A549 (cell line): ENCODE data around the gene TMEM135. TPM values are rescaled to one million over a fixed set of nuclear protein-coding genes. Genes with fewer than 3 reads are reported as not detected.
"Not testable (repeated sequence)": the region's sequence is repeated elsewhere in the genome, so short reads cannot be mapped to it uniquely, and the experiment has no call there.

Experiments
- ATAC-seq, 2 experiments: fragments of 200-7000 bp in 1 of 2; fragments of >200 bp in 1 of 2; cut with Nextera tagmentation in 1 of 2; cut with Tn5 transposase in 1 of 2; 3 replicates each; pipeline versions ENCODE4 v1.8.0 to v1.9.1; 2018 to 2020; ENCODE audit warnings: mild to moderate bottlenecking in 1 of 2, moderate library complexity in 1 of 2
- CTCF ChIA-PET: fragments of 300-600 bp; sonication (Branson Sonifier 250); formaldehyde crosslinking; extraction: SDS; loops from one replicate; lab custom pipeline; 2021; ENCODE audit warnings: antibody characterized with exemption, inconsistent platforms; lab: Yijun Ruan, JAX
- POLR2A ChIA-PET: fragments of 350-600 bp; formaldehyde crosslinking; extraction: SDS; loops from one replicate; lab custom pipeline; 2021; ENCODE audit warnings: antibody characterized with exemption, inconsistent platforms; lab: Yijun Ruan, JAX
- DNase-seq, 2 experiments: peaks; one replicate each; pipeline versions ENCODE4 v3.0.0 to v3.0.0-alpha.2; 2011 to 2016; ENCODE audit warnings: low read depth in 1 of 2, low spot score in 1 of 2
- FAIRE-seq: peaks from 2 replicates; lab custom pipeline; 2011; peaks lifted over from hg19 to GRCh38; lab: Jason Lieb, UNC
- H3K27ac ChIP-seq, 2 experiments: fragments of >200 bp; sonication (Bioruptor Twin); formaldehyde crosslinking; 3 replicates each; pipeline ENCODE4 v1.5.1; 2016 to 2017
- H3K4me1 ChIP-seq: fragments of >200 bp; sonication (Bioruptor Twin); formaldehyde crosslinking; 3 replicates; pipeline ENCODE4 v1.6.1; 2016
- H3K4me2 ChIP-seq: fragments of >200 bp; sonication (Bioruptor Twin); formaldehyde crosslinking; 3 replicates; pipeline ENCODE4 v1.6.1; 2016
- H3K4me3 ChIP-seq: fragments of >200 bp; sonication (Bioruptor Twin); formaldehyde crosslinking; 3 replicates; pipeline ENCODE4 v1.5.1; 2016
- H3K9me3 ChIP-seq: fragments of >200 bp; sonication (Bioruptor Twin); formaldehyde crosslinking; 3 replicates; pipeline ENCODE4 v1.6.1; 2016
- CBX8 ChIP-seq: fragments of 200-600 bp; sonication (generic); IDR thresholded peaks from 2 replicates; pipeline ENCODE4 v1.6.1; 2016
- CEBPB ChIP-seq, 2 experiments: fragments of >200 bp in 1 of 2; sonication (Bioruptor Twin) in 1 of 2; formaldehyde crosslinking in 1 of 2; IDR thresholded peaks; 2 replicates each; pipeline ENCODE4 v1.6.1; 2012 to 2016
- CHD4 ChIP-seq: fragments of 200-600 bp; sonication (generic); IDR thresholded peaks from 2 replicates; pipeline ENCODE4 v1.6.1; 2016; ENCODE audit warnings: antibody characterized with exemption, mild to moderate bottlenecking, borderline replicate concordance
- EHF ChIP-seq: fragments of 250-450 bp; sonication (Bioruptor Pico); IDR thresholded peaks from 2 replicates; pipeline ENCODE4 v1.5.0; 2020; ENCODE audit warnings: mild to moderate bottlenecking
- EHMT2 ChIP-seq: fragments of 200-600 bp; sonication (generic); IDR thresholded peaks from 2 replicates; pipeline ENCODE4 v1.6.1; 2016; ENCODE audit warnings: antibody characterized with exemption, low read depth, mild to moderate bottlenecking, moderate library complexity
- ELK1 ChIP-seq: fragments of 150-350 bp; IDR thresholded peaks from 2 replicates; pipeline ENCODE4 v1.6.1; 2014; ENCODE audit warnings: low read depth, mild to moderate bottlenecking, low read length
- EP300 ChIP-seq, 2 experiments: fragments of >200 bp; sonication (Bioruptor Twin); formaldehyde crosslinking; IDR thresholded peaks; 2 replicates in 1 of 2; 3 replicates in 1 of 2; pipeline ENCODE4 v1.6.1; 2016 to 2017
- ESRRA ChIP-seq: fragments of 150-350 bp; IDR thresholded peaks from 2 replicates; pipeline ENCODE4 v1.6.1; 2014; ENCODE audit warnings: mild to moderate bottlenecking, low read length, borderline replicate concordance
- GATA3 ChIP-seq: IDR thresholded peaks from 2 replicates; pipeline ENCODE4 v1.6.1; 2012; ENCODE audit warnings: borderline replicate concordance
- MAX ChIP-seq: IDR thresholded peaks from 2 replicates; pipeline ENCODE4 v1.6.1; 2012
- PHF8 ChIP-seq: fragments of 200-600 bp; sonication (generic); IDR thresholded peaks from 2 replicates; pipeline ENCODE4 v1.6.1; 2016; ENCODE audit warnings: low read depth, mild to moderate bottlenecking, antibody characterized with exemption, moderate library complexity, borderline replicate concordance
- RCOR1 ChIP-seq: fragments of 150-350 bp; IDR thresholded peaks from 2 replicates; pipeline ENCODE4 v1.6.1; 2014; ENCODE audit warnings: antibody characterized with exemption, low read length, low read depth
- REST ChIP-seq: fragments of 200-600 bp; sonication (generic); IDR thresholded peaks from 2 replicates; pipeline ENCODE4 v1.6.1; 2016; ENCODE audit warnings: antibody characterized with exemption, mild to moderate bottlenecking, moderate library complexity
- RNF2 ChIP-seq: fragments of 200-600 bp; sonication (generic); IDR thresholded peaks from 2 replicates; pipeline ENCODE4 v1.6.1; 2016; ENCODE audit warnings: low read depth, mild to moderate bottlenecking, antibody characterized with exemption, moderate library complexity, borderline replicate concordance
- SREBF2 ChIP-seq: fragments of 450-650 bp; IDR thresholded peaks from 2 replicates; pipeline ENCODE4 v1.6.1; 2014; ENCODE audit warnings: mild to moderate bottlenecking, moderate library complexity
- WGBS: methylation state at CpG from one replicate; pipeline ENCODE4 v1.1.6; 2017; ENCODE audit errors: missing lambda C conversion rate; 5-methylcytosine and 5-hydroxymethylcytosine counted together
- polyA plus RNA-seq, 4 experiments: library from polyadenylated mRNA; depleted of rRNA in 3 of 4; stranded (reverse); fragments of >200 nt; fragmentation: RNase III in 1 of 4; extraction: RNeasy Plus Mini Kit Qiagen cat#74134 plus additional on column Dnase treatment in 1 of 4; gene quantifications; 2 replicates in 3 of 4; 3 replicates in 1 of 4; pipeline ENCODE4 v1.2.3, GENCODE V29; 2011 to 2017

TMEM135 gene
- polyA plus RNA-seq, 2 of the 4 experiments (the other 2 are of a cell fraction), result 18.4 to 18.5 TPM

GRCh38 chr11:86999388-86999787 lies 38.3 kb upstream of the TMEM135 start:
- TF ChIP-seq SREBF2 (no peak), CEBPB (IDR thresholded peaks at IDR 0.05) (no peak), RNF2 (no peak), EHF (CRISPR knock-in tag) (no peak), PHF8 (no peak), EP300 (IDR thresholded peaks at IDR 0.05) (no peak), REST (no peak), RCOR1 (no peak), ESRRA (no peak), MAX (no peak), CHD4 (no peak), ELK1 (no peak)
- Histone ChIP-seq H3K4me2 (no peak overlapping the region), H3K9me3 (no peaks in the 10 kb centered on the region), H3K4me3 (no peak overlapping the region), H3K27ac (no peak overlapping the region), H3K4me1 (peaks cover 6% of the 10 kb centered on the region; the same call in 1 of the 3 replicates)
- FAIRE-seq (no peak), ATAC-seq (peak in 1 of 2 experiments; percentile 13; a peak in 1 of 6 replicates), DNase-seq (no peak)
- POLR2A ChIA-PET, result no interaction called here
- WGBS, result 89% methylated on average over 1 of the region's 1 CpG
- CTCF ChIA-PET, result interaction anchor here (0.7 to 2.3 kb wide), 2 partner anchors 16 to 291 kb away, joined by 3 to 5 read pairs; no protein-coding TSS in a partner anchor

GRCh38 chr11:86999859-87000753 lies 37.6 kb upstream of the TMEM135 start:
- CTCF ChIA-PET, result interaction anchor here (0.7 to 2.3 kb wide), 4 partner anchors 11 to 290 kb away, joined by 3 to 5 read pairs (median 3); no protein-coding TSS in a partner anchor
- FAIRE-seq (no peak), ATAC-seq (peak; percentile 35 to 80; a peak in 5 of 6 replicates)
- POLR2A ChIA-PET, result interaction anchor here (1.2 kb wide), 1 partner anchor 37 kb away, joined by 5 read pairs; the partner anchor contains the start of gene TMEM135
- WGBS, result 50% methylated on average over 5 of the region's 5 CpGs
- no peak for TF ChIP-seq CBX8
- peak; percentile 84 for TF ChIP-seq GATA3
- TF ChIP-seq, all 56 proteins: peak for 1
- peak in 1 of 2 experiments; percentile 56 for DNase-seq
- H3K4me3 ChIP-seq, result no peak overlapping the region
- H3K4me1 ChIP-seq, result peaks cover 6% of the 10 kb centered on the region; the same call in 1 of the 3 replicates
- peak overlapping the region; percentile 17; the same call in 2 of the 3 replicates for H3K4me2 ChIP-seq
- H3K9me3 ChIP-seq, result no peaks in the 10 kb centered on the region
- peak overlapping the region in 1 of 2 experiments; percentile 34; a peak in 1 of 6 replicates for H3K27ac ChIP-seq

GRCh38 chr11:87002918-87003317 lies 34.8 kb upstream of the TMEM135 start:
- H3K4me3 ChIP-seq, result no peak overlapping the region
- no peak for TF ChIP-seq EHMT2
- POLR2A ChIA-PET, result no interaction called here
- peaks cover 13% of the 10 kb centered on the region for H3K4me1 ChIP-seq
- H3K4me2 ChIP-seq, result no peak overlapping the region
- no peak overlapping the region for H3K27ac ChIP-seq
- 83% methylated on average over 1 of the region's 1 CpG for WGBS
- H3K9me3 ChIP-seq, result no peaks in the 10 kb centered on the region
- CTCF ChIA-PET, result interaction anchor here (1.1 kb wide), 1 partner anchor 8 kb away, joined by 3 read pairs; no protein-coding TSS in a partner anchor
- ATAC-seq (no peak), FAIRE-seq (peak; percentile 36), DNase-seq (no peak)

- not testable (repeated sequence) for H3K27ac ChIP-seq, DNase-seq, FAIRE-seq, H3K9me3 ChIP-seq, H3K4me2 ChIP-seq, H3K4me3 ChIP-seq, ATAC-seq
- H3K4me1 ChIP-seq, result peaks cover 13% of the 10 kb centered on the region
- CTCF ChIA-PET, result interaction anchor here (0.7 kb wide), 1 partner anchor 285 kb away, joined by 3 read pairs; no protein-coding TSS in a partner anchor
- WGBS, result 90% methylated on average over 4 of the region's 4 CpGs
- POLR2A ChIA-PET, result interaction anchor here (0.6 kb wide), 1 partner anchor 1160 kb away, joined by 10 read pairs; no protein-coding TSS in a partner anchor
These were observed 33.5 kb upstream of the TMEM135 start for GRCh38 chr11:87004281-87004680.
